ENCODE measurements around the gene BHLHE40. TPM values are rescaled to one million over a fixed set of nuclear protein-coding genes. Genes with fewer than 3 reads are reported as not detected.
A peak's percentile ranks its signal among the peaks of the same experiment; 100 is the strongest.

BHLHE40 gene
- total and polyA plus RNA-seq, 2 of the 4 experiments (the other 2 are of a cell fraction) = 22.8 to 31.8 TPM

DNA sequence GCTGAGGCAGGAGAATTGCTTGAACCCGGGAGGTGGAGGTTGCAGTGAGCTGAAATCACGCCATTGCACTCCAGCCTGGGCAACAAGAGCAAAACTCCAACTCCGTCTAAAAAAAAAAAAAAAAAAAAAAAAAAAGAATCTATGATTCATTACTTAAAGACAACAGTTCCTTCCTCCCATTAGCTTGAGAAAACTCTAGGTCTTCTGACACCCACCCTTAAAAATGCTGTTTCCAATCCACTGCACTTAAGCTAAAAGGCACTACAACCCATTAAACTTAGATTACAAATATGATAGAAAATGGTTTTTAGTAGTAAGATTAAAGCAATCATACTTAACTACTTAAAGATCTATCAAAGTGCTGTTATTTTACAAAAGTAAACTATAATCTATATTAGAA lies 40.0 kb upstream of the BHLHE40 start:
- no peak overlapping the region for H3K23ac ChIP-seq (ENCODE audit: low read depth, low read length)
- no peak overlapping the region for H2BK15ac ChIP-seq (ENCODE audit: low read depth, low read length)
- no peak overlapping the region for H3K4me2 ChIP-seq (ENCODE audit: low read depth, low read length)
- POLR2A ChIA-PET (ENCODE audit: unreplicated experiment) = no interaction called here
- no peaks in the 10 kb centered on the region for H3K4me1 ChIP-seq (ENCODE audit: control insufficient read depth, insufficient read depth, low read length)
- in situ Hi-C loops (cut with MboI; ENCODE audit: low sequenced_read_pairs) (no loop called here), dilution Hi-C loops (cut with HindIII; ENCODE audit: low sequenced_read_pairs, unreplicated experiment) (no loop called here), intact Hi-C loops (cut with micrococcal nuclease) (no loop called here)
- no peaks in the 10 kb centered on the region; a peak in 1 of 4 replicates for H3K79me1 ChIP-seq (ENCODE audit: low read depth in 1 of 2, low read length in 2 of 2)
- H3K18ac ChIP-seq (ENCODE audit: low read depth, low read length) = no peak overlapping the region
- H3K27ac ChIP-seq (ENCODE audit: insufficient read depth, low read length) = no peak overlapping the region
- H2BK20ac ChIP-seq (ENCODE audit: low read depth, low read length) = no peak overlapping the region
- WGBS, 2 experiments (ENCODE audit: extremely low coverage in 2 of 2, insufficient read length in 1 of 2) = no CpG with 5 or more reads among the region's 3 CpGs
- peak; percentile 19 for DNase-seq
- no peak overlapping the region for H2BK5ac ChIP-seq (ENCODE audit: low read depth, low read length, poor library complexity, severe bottlenecking)
- H3K14ac ChIP-seq (replicated peaks; ENCODE audit: low read depth, low read length) = no peak overlapping the region
- no peak overlapping the region for H2AK5ac ChIP-seq (ENCODE audit: low read depth, low read length)
- no peak for TF ChIP-seq NFE2L2 (IDR thresholded peaks at IDR 0.05; ENCODE audit: low read depth, low read length)
- no TSS peak for BruUV-seq (replicated peaks)
- H3K9ac ChIP-seq (ENCODE audit: low read depth, low read length) = no peak overlapping the region
- no peak overlapping the region for H3K4ac ChIP-seq (ENCODE audit: low read depth, low read length)
- H3K27me3 ChIP-seq (ENCODE audit: control insufficient read depth, insufficient read depth, low read length) = no peaks in the 10 kb centered on the region
- H4K8ac ChIP-seq (ENCODE audit: low read depth in 2 of 2, low read length in 2 of 2) = no peak overlapping the region
- H3K4me3 ChIP-seq (ENCODE audit: insufficient read depth, low read depth, low read length) = no peak overlapping the region
- H4K20me1 ChIP-seq (ENCODE audit: insufficient read depth, low read length) = no peaks in the 10 kb centered on the region
- H4K5ac ChIP-seq (ENCODE audit: low read depth, low read length) = no peak overlapping the region
- no peaks in the 10 kb centered on the region for H3K9me1 ChIP-seq (ENCODE audit: insufficient read depth, low read length)
- H2BK120ac ChIP-seq (ENCODE audit: low read depth, low read length) = no peak overlapping the region
- H2AFZ ChIP-seq (replicated peaks; ENCODE audit: low read length, poor library complexity) = no peak overlapping the region
- CTCF ChIA-PET = no interaction called here
- H3K9me3 ChIP-seq (ENCODE audit: control insufficient read depth, insufficient read depth, low read length) = no peaks in the 10 kb centered on the region
- no peak overlapping the region for H2AK9ac ChIP-seq (replicated peaks; ENCODE audit: low read depth, low read length, poor library complexity)
- no peaks in the 10 kb centered on the region for H3K36me3 ChIP-seq (ENCODE audit: control insufficient read depth, insufficient read depth, low read length)
- no peak for ATAC-seq (ENCODE audit: low read depth)
- no peak overlapping the region for H4K91ac ChIP-seq (ENCODE audit: insufficient read depth, low read depth, low read length)
- H3K56ac ChIP-seq (ENCODE audit: extremely low read depth, insufficient read depth, low read length) = no peak overlapping the region

All from IMR-90 (cell line).